Ectodermal cell (in vitro differentiated cells): ENCODE results near the gene RSPH6A.

Experiments
- H3K27ac ChIP-seq: 2 replicates; pipeline ENCODE4 v1.7.0; 2013; ENCODE audit warnings: mild to moderate bottlenecking, low read depth, low read length; ENCODE audit not compliant: insufficient read depth, poor library complexity, severe bottlenecking
- H3K27me3 ChIP-seq: 2 replicates; pipeline ENCODE4 v1.7.0; 2013; ENCODE audit warnings: mild to moderate bottlenecking, low read length; ENCODE audit not compliant: insufficient read depth, control insufficient read depth, poor library complexity, severe bottlenecking
- H3K36me3 ChIP-seq: one replicate; pipeline ENCODE4 v1.7.0; 2013; ENCODE audit warnings: low read length; ENCODE audit not compliant: control insufficient read depth, insufficient read depth
- H3K4me1 ChIP-seq: one replicate; pipeline ENCODE4 v1.7.0; 2013; ENCODE audit warnings: low read length; ENCODE audit not compliant: control insufficient read depth, insufficient read depth
- H3K4me3 ChIP-seq: 2 replicates; pipeline ENCODE4 v1.7.0; 2013; ENCODE audit warnings: low read depth, low read length, control low read depth; ENCODE audit not compliant: insufficient read depth
- H3K9me3 ChIP-seq: 2 replicates; pipeline ENCODE4 v1.7.0; 2013; ENCODE audit warnings: mild to moderate bottlenecking, low read length, moderate library complexity; ENCODE audit not compliant: control insufficient read depth
- WGBS, 2 experiments: methylation state at CpG; one replicate each; pipeline ENCODE4 v1.1.7; 2013; ENCODE audit warnings: missing lambda C conversion rate in 2 of 2; 5-methylcytosine and 5-hydroxymethylcytosine counted together

The RSPH6A gene

GRCh38 chr19:45817010-45817724, 2.1 kb upstream of the RSPH6A start:
- 18 to 19% methylated on average over 24 of the region's 24 CpGs for WGBS, 2 experiments
- peaks cover 21% of the 10 kb centered on the region for H3K4me1 ChIP-seq
- H3K36me3 ChIP-seq = peaks cover 2% of the 10 kb centered on the region
- no peaks in the 10 kb centered on the region for H3K9me3 ChIP-seq
- H3K27me3 ChIP-seq = peaks cover 4% of the 10 kb centered on the region
- peak overlapping the region; percentile 74 for H3K27ac ChIP-seq
- peak overlapping the region; percentile 4 for H3K4me3 ChIP-seq

- Histone ChIP-seq H3K27ac (peak overlapping the region; percentile 74), H3K4me3 (peak overlapping the region; percentile 57), H3K27me3 (peaks cover 4% of the 10 kb centered on the region), H3K4me1 (peaks cover 21% of the 10 kb centered on the region), H3K9me3 (no peaks in the 10 kb centered on the region), H3K36me3 (peaks cover 2% of the 10 kb centered on the region)
- WGBS, 2 experiments = 44% methylated on average over 18 of the region's 18 CpGs
These were observed 1.3 kb upstream of the RSPH6A start for GRCh38 chr19:45816236-45817009.

- Histone ChIP-seq H3K27me3 (peaks cover 4% of the 10 kb centered on the region), H3K27ac (no peak overlapping the region), H3K36me3 (peaks cover 2% of the 10 kb centered on the region), H3K4me1 (peaks cover 21% of the 10 kb centered on the region), H3K4me3 (peak overlapping the region; percentile 57), H3K9me3 (no peaks in the 10 kb centered on the region)
- 1 to 2% methylated on average over 44 of the region's 44 CpGs for WGBS, 2 experiments
These were observed 541 bp upstream of the RSPH6A start for GRCh38 chr19:45815481-45816216.

- no peaks in the 10 kb centered on the region for H3K9me3 ChIP-seq
- H3K4me1 ChIP-seq = peaks cover 21% of the 10 kb centered on the region
- H3K4me3 ChIP-seq = no peak overlapping the region
- no peak overlapping the region for H3K27ac ChIP-seq
- H3K27me3 ChIP-seq = peaks cover 4% of the 10 kb centered on the region
- H3K36me3 ChIP-seq = no peaks in the 10 kb centered on the region
- 93 to 94% methylated on average over 12 of the region's 12 CpGs for WGBS, 2 experiments
These were observed 835 bp downstream of the RSPH6A start for GRCh38 chr19:45814166-45814780.

GRCh38 chr19:45812297-45812696, 2.8 kb downstream of the RSPH6A start:
- Histone ChIP-seq H3K36me3 (no peaks in the 10 kb centered on the region), H3K4me1 (peaks cover 14% of the 10 kb centered on the region), H3K4me3 (no peak overlapping the region), H3K9me3 (no peaks in the 10 kb centered on the region), H3K27ac (no peak overlapping the region), H3K27me3 (peaks cover 4% of the 10 kb centered on the region)
- 91 to 92% methylated on average over 6 of the region's 6 CpGs for WGBS, 2 experiments

- 78 to 81% methylated on average over 6 to 7 of the region's 7 CpGs for WGBS, 2 experiments
- Histone ChIP-seq H3K4me3 (no peak overlapping the region), H3K27ac (no peak overlapping the region), H3K36me3 (no peaks in the 10 kb centered on the region), H3K4me1 (no peaks in the 10 kb centered on the region), H3K9me3 (no peaks in the 10 kb centered on the region), H3K27me3 (no peaks in the 10 kb centered on the region)
These were observed 5.4 kb downstream of the RSPH6A start for GRCh38 chr19:45809643-45810159.

GRCh38 chr19:45805719-45806118, 9.4 kb downstream of the RSPH6A start:
- Histone ChIP-seq H3K36me3 (no peaks in the 10 kb centered on the region), H3K27ac (no peak overlapping the region), H3K27me3 (no peaks in the 10 kb centered on the region), H3K4me3 (no peak overlapping the region), H3K9me3 (no peaks in the 10 kb centered on the region), H3K4me1 (no peaks in the 10 kb centered on the region)

- Histone ChIP-seq H3K4me1 (no peaks in the 10 kb centered on the region), H3K27me3 (no peaks in the 10 kb centered on the region), H3K27ac (no peak overlapping the region), H3K4me3 (no peak overlapping the region), H3K36me3 (no peaks in the 10 kb centered on the region), H3K9me3 (no peaks in the 10 kb centered on the region)
- 83 to 94% methylated on average over 8 of the region's 8 CpGs for WGBS, 2 experiments
These were observed 10.2 kb downstream of the RSPH6A start for GRCh38 chr19:45804959-45805230.

GRCh38 chr19:45804140-45804958, 10.8 kb downstream of the RSPH6A start:
- no peaks in the 10 kb centered on the region for H3K4me1 ChIP-seq
- no peaks in the 10 kb centered on the region for H3K36me3 ChIP-seq
- H3K27me3 ChIP-seq = no peaks in the 10 kb centered on the region
- H3K4me3 ChIP-seq = no peak overlapping the region
- no peaks in the 10 kb centered on the region for H3K9me3 ChIP-seq
- 93 to 94% methylated on average over 57 of the region's 57 CpGs for WGBS, 2 experiments
- no peak overlapping the region for H3K27ac ChIP-seq
